Activated naive CD4-positive, alpha-beta T cell treated with anti-CD3 and anti-CD28 coated beads, Interleukin-2, amount 50 U/mL, for 72 hours (primary cell): ENCODE data around the gene ORM1. TPM values are rescaled to one million over a fixed set of nuclear protein-coding genes. Genes with fewer than 3 reads are reported as not detected.

Experiments used
- ATAC-seq, 2 donors: fragments of 150-1000 bp; cut with Tn5 transposase; 2 replicates each; pipeline ENCODE4 v1.10.0; 2021; ENCODE audit warnings: mild to moderate bottlenecking in 2 of 2, moderate library complexity in 2 of 2
- DNase-seq, 2 donors: peaks; one replicate each; pipeline ENCODE4 v3.0.0; 2021 to 2022; ENCODE audit warnings: low spot score in 2 of 2
- H3K27ac Mint-ChIP-seq, 2 donors: one replicate each; pipeline ENCODE4 v1.8.0; 2022; ENCODE audit warnings: mild to moderate bottlenecking in 2 of 2, mixed read lengths in 2 of 2
- H3K36me3 Mint-ChIP-seq, 2 donors: one replicate each; pipeline ENCODE4 v1.8.0; 2022; ENCODE audit warnings: mixed read lengths in 2 of 2
- H3K9me3 Mint-ChIP-seq, 2 donors: one replicate each; pipeline ENCODE4 v1.8.0; 2022; ENCODE audit warnings: mixed read lengths in 2 of 2
- total RNA-seq, 2 donors: library from RNA; stranded (reverse); gene quantifications; one replicate each; pipeline ENCODE4 v1.2.3, GENCODE V29; 2022

Gene ORM1
- total RNA-seq, 2 donors from 2014 or later = not detected

DNA sequence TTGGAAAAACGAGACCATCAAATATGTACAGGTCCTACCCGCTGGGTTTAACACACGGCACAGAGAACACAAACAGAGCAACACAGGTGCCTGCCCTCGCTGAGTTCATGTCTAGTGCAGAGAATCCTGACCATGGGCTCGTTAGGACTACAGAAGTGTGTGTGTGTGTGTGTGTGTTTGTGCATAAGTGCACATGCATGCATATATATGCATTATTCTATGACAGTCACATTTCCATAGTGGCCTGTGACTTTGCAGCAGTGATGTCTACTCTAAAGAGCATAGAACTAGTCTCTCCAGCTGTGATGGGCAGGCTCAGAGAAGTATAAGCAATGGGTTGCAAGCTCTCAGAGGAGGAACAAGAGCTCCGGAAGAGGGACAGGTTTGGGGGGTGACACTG, 34.5 kb downstream of the ORM1 start:
- DNase-seq = no peak
- peaks cover 25 to 41% of the 10 kb centered on the region in 2 donors for H3K36me3 Mint-ChIP-seq
- no peaks in the 10 kb centered on the region for H3K9me3 Mint-ChIP-seq
- ATAC-seq = no peak
- peak overlapping the region; percentile 70 to 96 for H3K27ac Mint-ChIP-seq

DNA sequence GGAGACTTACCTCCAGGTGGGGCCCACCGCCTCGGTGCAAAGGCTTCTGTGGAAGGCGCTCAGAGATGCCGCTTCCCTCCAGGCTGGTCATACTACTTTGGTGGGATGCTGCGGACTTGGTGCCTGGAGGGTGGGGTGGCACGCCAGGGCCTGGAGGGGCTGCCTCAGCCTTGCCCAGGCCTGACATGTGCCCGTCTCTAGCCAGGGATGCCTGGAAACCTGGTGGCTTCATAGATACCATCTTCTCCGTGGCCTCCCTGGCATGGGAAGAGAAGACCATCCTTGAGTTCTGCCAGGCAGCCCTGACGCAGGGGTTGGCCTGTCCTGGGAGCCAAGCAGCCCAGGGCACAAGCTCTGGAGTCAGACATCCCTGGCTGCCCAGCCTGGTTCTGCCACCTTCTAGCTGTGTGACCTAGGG, 35.0 kb downstream of the ORM1 start:
- ATAC-seq = no peak
- Mint-ChIP-seq H3K27ac (peak overlapping the region; percentile 2 to 96), H3K9me3 (no peaks in the 10 kb centered on the region), H3K36me3 (peaks cover 28 to 44% of the 10 kb centered on the region in 2 donors)
- DNase-seq = no peak

- Mint-ChIP-seq H3K27ac (peak overlapping the region; percentile 95 to 96), H3K36me3 (peaks cover 47 to 61% of the 10 kb centered on the region in 2 donors), H3K9me3 (no peaks in the 10 kb centered on the region)
- no peak for DNase-seq
- no peak for ATAC-seq
These were observed 36.9 kb downstream of the ORM1 start for GRCh38 chr9:114359801-114360200.

- H3K9me3 Mint-ChIP-seq = no peaks in the 10 kb centered on the region
- no peak for DNase-seq
- H3K27ac Mint-ChIP-seq = peak overlapping the region; percentile 95 to 96
- no peak for ATAC-seq
- H3K36me3 Mint-ChIP-seq = peaks cover 58 to 62% of the 10 kb centered on the region in 2 donors
These were observed 38.6 kb downstream of the ORM1 start for GRCh38 chr9:114361542-114361941.

- Mint-ChIP-seq H3K36me3 (peaks cover 52 to 60% of the 10 kb centered on the region in 2 donors), H3K27ac (peak overlapping the region; percentile 92 to 96), H3K9me3 (no peaks in the 10 kb centered on the region)
- no peak for DNase-seq
- ATAC-seq = no peak
These were observed 39.5 kb downstream of the ORM1 start for GRCh38 chr9:114362394-114362793.

GRCh38 chr9:114363424-114363823, 40.5 kb downstream of the ORM1 start:
- Mint-ChIP-seq H3K9me3 (no peaks in the 10 kb centered on the region), H3K36me3 (peaks cover 54 to 60% of the 10 kb centered on the region in 2 donors), H3K27ac (peak overlapping the region; percentile 92 to 96)
- ATAC-seq (peak; percentile 57 to 58), DNase-seq (no peak)

DNA sequence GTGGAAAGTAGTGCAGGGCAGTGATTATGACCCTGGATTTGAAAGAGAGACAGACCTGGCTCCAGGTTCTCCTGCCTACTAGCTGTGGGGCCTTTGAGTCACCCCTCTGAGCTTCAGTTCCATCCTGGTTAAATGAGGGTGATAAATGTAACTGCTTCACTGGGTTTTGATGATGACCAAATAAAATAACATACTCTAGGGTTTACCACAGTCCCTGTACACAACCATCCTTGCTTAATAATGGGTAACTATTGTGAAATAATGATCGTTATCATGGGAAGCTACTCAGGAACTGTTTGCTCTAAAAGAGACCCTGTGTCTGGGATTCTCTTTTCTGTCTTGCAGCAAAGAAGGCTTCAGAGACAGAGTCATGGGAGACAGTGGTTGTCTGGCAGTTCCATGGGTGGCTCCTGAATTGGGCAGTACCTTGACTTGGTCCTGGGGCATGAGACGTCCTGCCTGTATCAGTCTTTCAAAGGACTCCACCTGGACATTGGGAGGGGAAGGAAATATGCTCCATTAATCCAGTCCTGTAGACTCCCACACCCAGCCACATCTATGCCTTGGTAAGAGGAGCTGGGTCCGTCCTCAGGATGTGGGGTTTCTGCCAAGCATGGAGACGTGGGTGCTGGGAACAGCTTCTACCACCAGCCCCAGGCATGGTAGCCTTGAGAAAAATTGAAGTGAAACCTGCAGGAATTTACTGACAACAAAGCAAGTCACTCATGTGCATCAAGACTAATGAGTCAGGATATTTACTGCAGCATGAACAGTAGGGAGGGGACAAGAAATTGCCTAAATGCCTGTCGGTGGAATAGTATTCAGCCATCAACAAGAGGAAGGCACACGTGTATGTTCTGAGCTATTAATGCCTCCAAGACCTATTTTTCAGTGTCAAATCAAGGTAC, 41.5 kb downstream of the ORM1 start:
- Mint-ChIP-seq H3K36me3 (peaks cover 56 to 63% of the 10 kb centered on the region in 2 donors), H3K9me3 (peaks cover 0 to under 1% of the 10 kb centered on the region in 2 donors), H3K27ac (peak overlapping the region; percentile 92 to 96)
- peak; percentile 19 to 44 for ATAC-seq
- DNase-seq = no peak

- Mint-ChIP-seq H3K27ac (peak overlapping the region in 1 of 2 donors; percentile 96), H3K36me3 (peaks cover 55 to 69% of the 10 kb centered on the region in 2 donors), H3K9me3 (peaks cover 0 to 5% of the 10 kb centered on the region in 2 donors)
- ATAC-seq = no peak
- DNase-seq = no peak
These were observed 42.3 kb downstream of the ORM1 start for GRCh38 chr9:114365194-114365593.

GRCh38 chr9:114366334-114367128, 43.6 kb downstream of the ORM1 start:
- DNase-seq (no peak), ATAC-seq (peak; percentile 65 to 73)
- Mint-ChIP-seq H3K36me3 (peaks cover 47 to 65% of the 10 kb centered on the region in 2 donors), H3K9me3 (peaks cover 0 to 5% of the 10 kb centered on the region in 2 donors), H3K27ac (peak overlapping the region; percentile 89 to 95)

- ATAC-seq (no peak), DNase-seq (no peak)
- Mint-ChIP-seq H3K27ac (peak overlapping the region; percentile 89 to 95), H3K9me3 (peaks cover 0 to 5% of the 10 kb centered on the region in 2 donors), H3K36me3 (peaks cover 49 to 69% of the 10 kb centered on the region in 2 donors)
These were observed 44.5 kb downstream of the ORM1 start for GRCh38 chr9:114367366-114367765.

GRCh38 chr9:114367772-114368569, 45.1 kb downstream of the ORM1 start:
- DNase-seq (no peak), ATAC-seq (no peak)
- Mint-ChIP-seq H3K27ac (peak overlapping the region; percentile 89 to 95), H3K36me3 (peaks cover 46 to 65% of the 10 kb centered on the region in 2 donors), H3K9me3 (peaks cover 0 to 5% of the 10 kb centered on the region in 2 donors)

DNA sequence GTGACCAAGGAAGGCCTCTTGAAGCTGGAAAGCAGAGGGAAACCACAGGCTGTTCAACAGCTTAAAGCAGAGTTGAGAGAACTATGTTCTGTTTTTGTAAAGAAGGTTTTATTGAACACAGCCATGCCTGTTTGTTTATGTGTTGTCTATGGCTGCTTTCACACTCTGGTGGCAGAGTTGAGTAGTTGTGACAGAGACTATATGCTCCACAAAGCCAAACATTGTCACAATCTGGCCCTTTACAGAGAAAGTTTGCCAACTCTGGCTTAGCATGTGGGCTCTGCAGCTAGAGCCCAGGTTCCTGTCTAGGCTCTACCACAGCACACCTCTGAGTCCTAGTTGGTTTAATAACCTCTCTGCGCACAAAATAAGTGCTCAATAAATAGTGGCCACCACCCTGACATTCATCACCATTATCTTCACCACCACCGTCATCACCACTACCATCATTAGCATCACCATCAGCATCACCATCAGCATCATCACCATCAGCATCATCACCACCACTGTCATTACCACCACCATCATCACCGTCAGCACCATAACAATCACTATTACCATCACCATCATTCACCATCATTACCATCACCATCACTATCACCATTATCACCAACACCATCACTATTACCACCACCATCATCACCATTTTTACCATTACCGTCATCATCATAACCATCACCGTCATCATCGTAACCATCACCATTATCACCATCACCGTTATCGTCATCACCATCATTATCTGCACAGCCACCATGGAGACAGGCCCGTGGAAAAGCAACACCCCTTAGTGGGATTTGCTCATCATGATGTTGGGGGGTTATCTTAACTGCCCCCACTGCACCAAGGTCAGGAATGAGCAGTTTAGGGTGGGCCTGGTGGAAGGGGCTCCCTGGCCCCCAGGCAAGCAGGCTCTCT, 46.6 kb downstream of the ORM1 start:
- no peak for DNase-seq
- Mint-ChIP-seq H3K27ac (peak overlapping the region; percentile 15 to 71), H3K36me3 (peaks cover 45 to 61% of the 10 kb centered on the region in 2 donors), H3K9me3 (peaks cover 0 to 5% of the 10 kb centered on the region in 2 donors)
- ATAC-seq = no peak

DNA sequence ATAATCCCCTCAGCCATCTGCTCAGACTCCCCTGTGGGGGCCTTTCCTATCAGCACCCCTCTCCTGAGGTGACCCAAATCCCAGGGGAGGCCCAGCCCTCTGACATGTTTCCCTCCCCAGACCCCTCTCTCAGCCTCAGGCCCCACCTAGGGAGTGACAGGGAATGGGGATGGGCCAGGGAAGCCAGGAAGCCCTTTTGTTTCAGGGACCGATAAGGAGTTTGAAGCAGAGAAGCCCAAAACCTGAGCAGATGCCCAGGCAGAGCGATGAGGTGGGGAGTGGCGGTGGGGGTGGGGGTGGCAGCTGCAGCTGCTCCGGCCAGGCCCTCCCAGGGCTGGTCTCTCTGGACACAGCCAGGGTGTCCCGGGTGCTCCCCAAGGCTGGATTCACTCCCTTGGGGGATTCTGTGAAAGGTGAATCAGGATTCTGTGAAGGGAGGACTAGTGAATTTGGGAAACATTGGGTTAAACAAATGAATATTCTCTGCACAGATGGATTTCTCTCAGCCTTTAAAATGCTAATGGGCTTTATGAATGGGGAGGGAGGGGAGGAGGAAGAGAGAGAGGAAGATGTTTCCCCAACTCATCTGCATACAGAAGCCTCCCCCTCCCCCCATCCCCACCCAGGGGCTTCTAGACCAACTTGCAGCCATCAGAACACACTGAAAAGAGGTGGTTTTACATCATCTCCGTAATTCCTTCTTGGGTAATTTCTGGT, 47.5 kb downstream of the ORM1 start:
- no peak for DNase-seq
- H3K9me3 Mint-ChIP-seq = peaks cover 0 to 5% of the 10 kb centered on the region in 2 donors
- ATAC-seq = no peak
- H3K27ac Mint-ChIP-seq = peak overlapping the region; percentile 56 to 84
- peaks cover 41 to 62% of the 10 kb centered on the region in 2 donors for H3K36me3 Mint-ChIP-seq

GRCh38 chr9:114370968-114371320, 48.0 kb downstream of the ORM1 start:
- ATAC-seq (no peak), DNase-seq (no peak)
- Mint-ChIP-seq H3K9me3 (peaks cover 0 to 5% of the 10 kb centered on the region in 2 donors), H3K27ac (peak overlapping the region; percentile 56 to 84), H3K36me3 (peaks cover 41 to 61% of the 10 kb centered on the region in 2 donors)
